ENCODE data around the gene LCMT2.

The LCMT2 gene

GRCh38 chr15:43279496-43279895 is 50.9 kb downstream of the LCMT2 start:
- H3K9me3 ChIP-seq (ENCODE audit: insufficient read depth, low read depth, low read length), result no peaks in the 10 kb centered on the region
- H2AK5ac ChIP-seq (ENCODE audit: low read length), result no peak overlapping the region
- H4K12ac ChIP-seq (ENCODE audit: low read depth, low read length), result no peak overlapping the region
- no peaks in the 10 kb centered on the region for H3K79me1 ChIP-seq (ENCODE audit: low read length)
- no CpG with 5 or more reads among the region's 7 CpGs for WGBS (ENCODE audit: extremely low coverage, insufficient coverage, insufficient read length)
- no peak overlapping the region for H2BK120ac ChIP-seq (ENCODE audit: insufficient read depth, low read length, poor library complexity)
- DNase-seq, result no peak
- H2BK12ac ChIP-seq (ENCODE audit: low read length), result no peak overlapping the region
- H3K4me2 ChIP-seq (ENCODE audit: low read length), result no peak overlapping the region
- no peak overlapping the region for H4K8ac ChIP-seq (ENCODE audit: low read depth, low read length)
- no peak overlapping the region for H3K9ac ChIP-seq (ENCODE audit: low read length)
- H3K4me3 ChIP-seq (ENCODE audit: low read depth, low read length), result no peak overlapping the region
- H4K91ac ChIP-seq (ENCODE audit: low read depth, low read length), result no peak overlapping the region
- H2AFZ ChIP-seq (ENCODE audit: insufficient read depth, low read length, poor library complexity), result no peak overlapping the region
- no peak overlapping the region for H2BK5ac ChIP-seq (ENCODE audit: low read depth, low read length, poor library complexity)
- no peak overlapping the region for H3K23ac ChIP-seq (ENCODE audit: low read length)
- H3K27me3 ChIP-seq (ENCODE audit: insufficient read depth, low read length), result no peaks in the 10 kb centered on the region
- peaks cover 4% of the 10 kb centered on the region in 2 experiments for H3K4me1 ChIP-seq (ENCODE audit: control insufficient read depth in 1 of 2, insufficient read depth in 2 of 2, low read length in 2 of 2)
- no peaks in the 10 kb centered on the region for H3K36me3 ChIP-seq (ENCODE audit: control insufficient read depth in 1 of 2, insufficient read depth in 2 of 2, low read length in 2 of 2)
- H3K4ac ChIP-seq (ENCODE audit: low read depth, low read length), result no peak overlapping the region
- H3K79me2 ChIP-seq (ENCODE audit: control insufficient read depth, insufficient read depth, low read length, poor library complexity), result no peaks in the 10 kb centered on the region
- H3K18ac ChIP-seq (ENCODE audit: low read length), result no peak overlapping the region
- H3K14ac ChIP-seq (ENCODE audit: low read length), result no peak overlapping the region
- no peak overlapping the region for H3K27ac ChIP-seq (ENCODE audit: low read depth, low read length)

GRCh38 chr15:43278869-43279268 is 51.5 kb downstream of the LCMT2 start:
- Histone ChIP-seq H3K79me2 (ENCODE audit: control insufficient read depth, insufficient read depth, low read length, poor library complexity) (no peaks in the 10 kb centered on the region), H2BK120ac (ENCODE audit: insufficient read depth, low read length, poor library complexity) (no peak overlapping the region), H3K4ac (ENCODE audit: low read depth, low read length) (no peak overlapping the region), H3K14ac (ENCODE audit: low read length) (no peak overlapping the region), H3K4me3 (ENCODE audit: low read depth, low read length) (no peak overlapping the region), H4K91ac (ENCODE audit: low read depth, low read length) (no peak overlapping the region), H3K36me3 (ENCODE audit: control insufficient read depth in 1 of 2, insufficient read depth in 2 of 2, low read length in 2 of 2) (no peaks in the 10 kb centered on the region), H4K8ac (ENCODE audit: low read depth, low read length) (no peak overlapping the region), H3K9me3 (ENCODE audit: insufficient read depth, low read depth, low read length) (no peaks in the 10 kb centered on the region), H3K18ac (ENCODE audit: low read length) (no peak overlapping the region), H2AK5ac (ENCODE audit: low read length) (no peak overlapping the region), H3K4me1 (ENCODE audit: control insufficient read depth in 1 of 2, insufficient read depth in 2 of 2, low read length in 2 of 2) (peaks cover under 1 to 2% of the 10 kb centered on the region in 2 experiments), H3K9ac (ENCODE audit: low read length) (no peak overlapping the region), H2BK12ac (ENCODE audit: low read length) (no peak overlapping the region), H4K12ac (ENCODE audit: low read depth, low read length) (no peak overlapping the region), H3K79me1 (ENCODE audit: low read length) (no peaks in the 10 kb centered on the region), H3K27ac (ENCODE audit: low read depth, low read length) (no peak overlapping the region), H2BK5ac (ENCODE audit: low read depth, low read length, poor library complexity) (no peak overlapping the region), H2AFZ (ENCODE audit: insufficient read depth, low read length, poor library complexity) (no peak overlapping the region), H3K4me2 (ENCODE audit: low read length) (no peak overlapping the region), H3K27me3 (ENCODE audit: insufficient read depth, low read length) (no peaks in the 10 kb centered on the region), H3K23ac (ENCODE audit: low read length) (no peak overlapping the region)
- WGBS (ENCODE audit: extremely low coverage, insufficient coverage, insufficient read length), result no CpG with 5 or more reads among the region's 11 CpGs
- no peak for DNase-seq

- WGBS (ENCODE audit: extremely low coverage, insufficient coverage, insufficient read length), result no CpG with 5 or more reads among the region's 4 CpGs
- Histone ChIP-seq H3K79me1 (ENCODE audit: low read length) (no peaks in the 10 kb centered on the region), H3K4me3 (ENCODE audit: low read depth, low read length) (no peak overlapping the region), H3K23ac (ENCODE audit: low read length) (no peak overlapping the region), H4K12ac (ENCODE audit: low read depth, low read length) (no peak overlapping the region), H2BK120ac (ENCODE audit: insufficient read depth, low read length, poor library complexity) (no peak overlapping the region), H3K36me3 (ENCODE audit: control insufficient read depth in 1 of 2, insufficient read depth in 2 of 2, low read length in 2 of 2) (no peaks in the 10 kb centered on the region), H2BK12ac (ENCODE audit: low read length) (no peak overlapping the region), H3K27ac (ENCODE audit: low read depth, low read length) (no peak overlapping the region), H3K4me2 (ENCODE audit: low read length) (no peak overlapping the region), H3K9ac (ENCODE audit: low read length) (no peak overlapping the region), H4K8ac (ENCODE audit: low read depth, low read length) (no peak overlapping the region), H3K4ac (ENCODE audit: low read depth, low read length) (no peak overlapping the region), H2AFZ (ENCODE audit: insufficient read depth, low read length, poor library complexity) (no peak overlapping the region), H4K91ac (ENCODE audit: low read depth, low read length) (no peak overlapping the region), H3K14ac (ENCODE audit: low read length) (no peak overlapping the region), H3K9me3 (ENCODE audit: insufficient read depth, low read depth, low read length) (no peaks in the 10 kb centered on the region), H3K18ac (ENCODE audit: low read length) (no peak overlapping the region), H3K27me3 (ENCODE audit: insufficient read depth, low read length) (no peaks in the 10 kb centered on the region), H2BK5ac (ENCODE audit: low read depth, low read length, poor library complexity) (no peak overlapping the region), H2AK5ac (ENCODE audit: low read length) (no peak overlapping the region), H3K79me2 (ENCODE audit: control insufficient read depth, insufficient read depth, low read length, poor library complexity) (peaks cover 2% of the 10 kb centered on the region), H3K4me1 (ENCODE audit: control insufficient read depth in 1 of 2, insufficient read depth in 2 of 2, low read length in 2 of 2) (no peaks in the 10 kb centered on the region)
- no peak for DNase-seq
These were observed 52.5 kb downstream of the LCMT2 start for GRCh38 chr15:43277901-43278300.

GRCh38 chr15:43277231-43277823 is 53.0 kb downstream of the LCMT2 start:
- Histone ChIP-seq H3K9ac (ENCODE audit: low read length) (no peak overlapping the region), H4K12ac (ENCODE audit: low read depth, low read length) (no peak overlapping the region), H4K8ac (ENCODE audit: low read depth, low read length) (no peak overlapping the region), H3K18ac (ENCODE audit: low read length) (no peak overlapping the region), H3K4me3 (ENCODE audit: low read depth, low read length) (no peak overlapping the region), H3K4me1 (ENCODE audit: control insufficient read depth in 1 of 2, insufficient read depth in 2 of 2, low read length in 2 of 2) (no peaks in the 10 kb centered on the region), H2AK5ac (ENCODE audit: low read length) (no peak overlapping the region), H3K9me3 (ENCODE audit: insufficient read depth, low read depth, low read length) (no peaks in the 10 kb centered on the region), H3K79me2 (ENCODE audit: control insufficient read depth, insufficient read depth, low read length, poor library complexity) (peaks cover 2% of the 10 kb centered on the region), H2BK12ac (ENCODE audit: low read length) (no peak overlapping the region), H3K4me2 (ENCODE audit: low read length) (no peak overlapping the region), H3K23ac (ENCODE audit: low read length) (no peak overlapping the region), H2AFZ (ENCODE audit: insufficient read depth, low read length, poor library complexity) (no peak overlapping the region), H3K27me3 (ENCODE audit: insufficient read depth, low read length) (no peaks in the 10 kb centered on the region), H3K14ac (ENCODE audit: low read length) (no peak overlapping the region), H2BK5ac (ENCODE audit: low read depth, low read length, poor library complexity) (no peak overlapping the region), H3K79me1 (ENCODE audit: low read length) (no peaks in the 10 kb centered on the region), H3K27ac (ENCODE audit: low read depth, low read length) (no peak overlapping the region), H3K4ac (ENCODE audit: low read depth, low read length) (no peak overlapping the region), H2BK120ac (ENCODE audit: insufficient read depth, low read length, poor library complexity) (no peak overlapping the region), H4K91ac (ENCODE audit: low read depth, low read length) (no peak overlapping the region), H3K36me3 (ENCODE audit: control insufficient read depth in 1 of 2, insufficient read depth in 2 of 2, low read length in 2 of 2) (no peaks in the 10 kb centered on the region)
- DNase-seq, result no peak
- no CpG with 5 or more reads among the region's 10 CpGs for WGBS (ENCODE audit: extremely low coverage, insufficient coverage, insufficient read length)
